ENCODE data around the gene ANKS1A. TPM values are rescaled to one million over a fixed set of nuclear protein-coding genes. Genes with fewer than 3 reads are reported as not detected.

Gene ANKS1A
- total RNA-seq, 2 donors from 2014 or later: 20.5 to 68.4 TPM

GRCh38 chr6:35086282-35086632, 197.2 kb downstream of the ANKS1A start:
- no peak for DNase-seq (ENCODE audit: low spot score)
- no peak for TF ChIP-seq POLR2A (IDR thresholded peaks at IDR 0.05)
- TF ChIP-seq POLR2AphosphoS5 (IDR thresholded peaks at IDR 0.05): no peak
- no peak for TF ChIP-seq CTCF (IDR thresholded peaks at IDR 0.05)
- Histone ChIP-seq H3K27ac (no peak overlapping the region), H3K27me3 (replicated peaks; ENCODE audit: insufficient read depth) (no peaks in the 10 kb centered on the region), H3K4me1 (replicated peaks) (no peaks in the 10 kb centered on the region), H3K4me3 (no peak overlapping the region), H3K9me3 (no peaks in the 10 kb centered on the region), H3K36me3 (peaks cover 4% of the 10 kb centered on the region in 2 donors)
- WGBS: 91% methylated on average over 10 of the region's 10 CpGs
- intact Hi-C loops (cut with DNase I): no loop called here

GRCh38 chr6:35086636-35087360, 197.7 kb downstream of the ANKS1A start:
- no peak for DNase-seq (ENCODE audit: low spot score)
- Histone ChIP-seq H3K27ac (no peak overlapping the region), H3K4me3 (no peak overlapping the region), H3K9me3 (no peaks in the 10 kb centered on the region), H3K36me3 (peaks cover 4% of the 10 kb centered on the region in 2 donors), H3K27me3 (replicated peaks; ENCODE audit: insufficient read depth) (no peaks in the 10 kb centered on the region), H3K4me1 (replicated peaks) (no peaks in the 10 kb centered on the region)
- intact Hi-C loops (cut with DNase I): no loop called here
- 91% methylated on average over 8 of the region's 12 CpGs for WGBS
- no peak for TF ChIP-seq POLR2AphosphoS5 (IDR thresholded peaks at IDR 0.05)

GRCh38 chr6:35087361-35088280, 198.6 kb downstream of the ANKS1A start:
- 86% methylated on average over 13 of the region's 22 CpGs for WGBS
- Histone ChIP-seq H3K36me3 (peaks cover 4% of the 10 kb centered on the region in 2 donors), H3K4me1 (replicated peaks) (no peaks in the 10 kb centered on the region), H3K4me3 (no peak overlapping the region), H3K9me3 (no peaks in the 10 kb centered on the region), H3K27me3 (replicated peaks; ENCODE audit: insufficient read depth) (no peaks in the 10 kb centered on the region), H3K27ac (no peak overlapping the region)
- intact Hi-C loops (cut with DNase I): no loop called here
- TF ChIP-seq POLR2AphosphoS5 (IDR thresholded peaks at IDR 0.05): no peak
- DNase-seq (ENCODE audit: low spot score): no peak

- Histone ChIP-seq H3K4me1 (replicated peaks) (no peaks in the 10 kb centered on the region), H3K27ac (no peak overlapping the region), H3K4me3 (no peak overlapping the region), H3K36me3 (peaks cover 4% of the 10 kb centered on the region in 2 donors), H3K9me3 (no peaks in the 10 kb centered on the region), H3K27me3 (replicated peaks; ENCODE audit: insufficient read depth) (no peaks in the 10 kb centered on the region)
- DNase-seq (ENCODE audit: low spot score): no peak
- TF ChIP-seq POLR2A (IDR thresholded peaks at IDR 0.05) (no peak), CTCF (IDR thresholded peaks at IDR 0.05) (no peak), POLR2AphosphoS5 (IDR thresholded peaks at IDR 0.05) (no peak)
- intact Hi-C loops (cut with DNase I): no loop called here
- 60% methylated on average over 24 of the region's 24 CpGs for WGBS
These were observed 199.5 kb downstream of the ANKS1A start for GRCh38 chr6:35088281-35089215.

DNA sequence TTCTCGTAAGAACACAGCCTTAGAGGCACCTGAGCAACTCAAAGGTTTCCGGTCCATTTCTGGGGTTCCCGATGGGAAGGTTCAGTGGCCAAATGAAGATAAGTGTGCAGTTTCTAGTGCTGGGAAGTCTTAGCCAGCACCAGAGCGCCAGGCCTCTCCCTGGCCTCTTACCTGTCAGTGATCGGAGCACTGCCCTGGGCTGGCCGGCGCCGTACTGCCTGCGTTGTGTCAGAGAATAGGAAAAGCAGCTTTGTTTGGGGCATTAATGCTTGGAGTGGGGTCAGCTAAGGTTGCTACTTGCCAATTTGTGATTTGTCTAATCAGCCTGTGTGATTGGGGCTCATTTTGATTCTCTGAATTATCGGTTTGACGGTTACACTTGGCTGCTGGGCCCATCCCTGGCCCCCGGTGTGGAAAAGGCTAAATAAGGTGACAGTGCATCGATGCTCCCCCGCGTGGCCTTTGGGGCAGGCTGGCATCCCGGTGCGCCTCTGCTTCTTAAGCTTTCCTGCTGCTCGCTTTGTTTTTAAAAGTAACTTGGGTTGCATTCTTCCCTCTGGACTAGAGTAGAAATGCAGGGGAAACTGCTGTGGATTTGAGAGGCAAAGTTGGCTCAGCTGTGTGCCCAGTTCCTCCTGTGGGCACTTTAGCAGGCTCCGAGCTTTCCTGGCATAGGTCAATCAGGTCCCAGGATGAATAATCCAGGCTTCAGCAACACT, 200.3 kb downstream of the ANKS1A start:
- peaks cover 3 to 4% of the 10 kb centered on the region in 2 donors for H3K36me3 ChIP-seq
- no peaks in the 10 kb centered on the region for H3K27me3 ChIP-seq (replicated peaks; ENCODE audit: insufficient read depth)
- no peaks in the 10 kb centered on the region for H3K9me3 ChIP-seq
- intact Hi-C loops (cut with DNase I): no loop called here
- WGBS: 90% methylated on average over 19 of the region's 19 CpGs
- H3K4me1 ChIP-seq (replicated peaks): no peaks in the 10 kb centered on the region
- no peak overlapping the region for H3K27ac ChIP-seq
- H3K4me3 ChIP-seq: no peak overlapping the region
- no peak for DNase-seq (ENCODE audit: low spot score)
- TF ChIP-seq POLR2A (IDR thresholded peaks at IDR 0.05) (no peak), CTCF (IDR thresholded peaks at IDR 0.05) (no peak), POLR2AphosphoS5 (IDR thresholded peaks at IDR 0.05) (no peak)
